Epidermal melanocyte (primary cell): Measurements from ENCODE around the gene PARD6B.
"Not testable (repeated sequence)": the region's sequence is repeated elsewhere in the genome, so short reads cannot be mapped to it uniquely, and the experiment has no call there.

Experiments
- DNase-seq: peaks from one replicate; pipeline ENCODE4 v3.0.0; 2011; ENCODE audit warnings: low spot score; ENCODE audit not compliant: insufficient read length

Gene PARD6B

GRCh38 chr20:50746138-50746940 lies 15.0 kb downstream of the PARD6B start:
- DNase-seq = no peak

DNA sequence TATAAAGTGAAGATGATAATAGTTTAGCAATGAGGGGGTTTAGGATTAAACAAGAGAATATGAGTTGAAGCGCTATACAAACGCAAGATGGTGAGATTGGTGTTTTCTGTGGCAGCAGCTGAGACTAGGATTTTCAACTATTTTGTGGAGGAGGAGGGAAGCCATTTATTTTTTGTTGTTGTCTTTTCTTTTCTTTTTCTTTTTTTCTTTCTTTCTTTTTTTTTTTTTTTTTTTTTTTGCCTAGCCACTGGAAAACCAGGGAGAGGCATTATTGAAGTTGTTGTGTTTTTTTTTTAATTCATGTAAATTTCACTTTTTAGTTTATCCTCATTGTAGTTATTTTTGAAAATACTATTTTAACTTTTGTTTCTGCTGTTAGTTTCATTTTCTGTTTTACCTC lies 15.9 kb downstream of the PARD6B start:
- DNase-seq = no peak

- DNase-seq = no peak
These were observed 18.8 kb downstream of the PARD6B start for GRCh38 chr20:50750145-50750671.

DNA sequence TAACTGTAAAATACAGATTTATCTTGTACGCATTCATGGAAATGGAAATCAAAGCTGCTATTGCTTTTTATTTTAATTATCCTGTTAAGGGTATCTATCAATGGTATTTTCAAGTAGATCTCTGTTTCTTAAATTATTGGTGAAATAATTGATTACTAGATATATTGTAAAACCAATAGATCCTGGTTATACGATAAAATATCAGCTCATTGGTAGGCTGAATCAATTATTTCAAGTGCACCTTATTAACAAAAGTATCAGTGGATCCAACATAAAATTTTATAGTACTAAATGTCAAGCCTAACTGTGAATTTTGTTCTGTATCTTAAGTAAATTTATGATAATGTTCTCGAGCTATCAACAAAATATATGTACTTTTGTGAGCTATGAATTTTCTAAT lies 21.8 kb downstream of the PARD6B start:
- no peak for DNase-seq

DNA sequence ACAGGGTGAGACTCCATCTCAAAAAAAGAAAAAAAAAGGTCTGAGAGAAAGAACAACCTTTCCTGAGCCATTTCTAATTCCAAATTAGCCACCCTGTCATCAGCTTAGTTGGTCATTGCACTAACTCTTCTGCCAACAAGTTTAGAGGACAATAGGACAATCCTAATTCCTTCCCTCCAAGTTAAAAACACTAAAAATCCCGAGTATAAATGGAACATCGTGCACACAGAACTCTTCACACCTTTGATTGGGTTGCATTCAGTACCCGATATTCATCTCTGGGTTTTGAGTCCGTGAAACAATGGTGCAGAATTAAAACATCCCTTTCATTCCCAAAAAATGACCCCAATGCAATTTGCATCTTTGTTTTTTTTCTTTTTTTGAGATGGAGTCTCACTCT lies 23.0 kb downstream of the PARD6B start:
- no peak for DNase-seq

GRCh38 chr20:50756447-50756846 lies 25.1 kb downstream of the PARD6B start:
- no peak for DNase-seq

DNA sequence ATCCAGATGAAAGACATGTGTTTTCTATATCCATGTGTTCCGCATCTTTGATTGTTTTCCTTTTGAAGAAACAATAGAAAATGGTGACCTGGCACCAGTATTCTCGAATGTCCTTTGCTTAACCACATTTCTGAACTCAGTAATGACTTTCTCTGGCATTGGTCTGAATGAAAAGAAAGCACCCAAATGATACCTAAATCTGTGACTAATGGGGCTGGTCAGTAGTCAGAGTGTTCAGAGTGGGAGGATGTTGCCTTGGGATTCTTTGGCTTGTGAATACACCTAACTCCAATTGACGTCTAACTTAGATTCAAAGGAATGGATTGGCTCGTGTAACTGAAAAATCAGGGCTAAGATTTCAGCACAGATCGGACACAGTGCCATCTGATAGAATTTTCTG lies 27.1 kb downstream of the PARD6B start:
- no peak for DNase-seq

DNA sequence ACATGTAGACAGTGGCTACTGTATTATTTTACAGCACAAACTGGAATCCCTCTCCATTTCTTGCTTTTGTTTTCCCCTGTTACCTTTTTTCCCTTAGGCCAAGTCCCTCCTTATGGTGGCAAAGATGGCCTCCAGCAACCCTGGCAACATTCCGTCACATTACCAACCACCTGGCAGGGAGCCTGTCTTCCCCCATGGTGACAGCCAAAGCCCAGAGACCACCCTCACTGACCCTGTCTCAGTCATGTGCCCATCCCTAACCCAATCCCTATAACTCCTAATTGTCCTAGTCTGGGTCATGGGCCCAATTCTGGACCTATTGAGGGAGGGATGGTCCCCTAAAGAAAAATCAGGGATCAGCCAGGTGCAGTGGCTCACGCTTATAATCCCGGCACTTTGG lies 27.6 kb downstream of the PARD6B start:
- no peak for DNase-seq

- DNase-seq = no peak
These were observed 28.3 kb downstream of the PARD6B start for GRCh38 chr20:50759678-50760077.

DNA sequence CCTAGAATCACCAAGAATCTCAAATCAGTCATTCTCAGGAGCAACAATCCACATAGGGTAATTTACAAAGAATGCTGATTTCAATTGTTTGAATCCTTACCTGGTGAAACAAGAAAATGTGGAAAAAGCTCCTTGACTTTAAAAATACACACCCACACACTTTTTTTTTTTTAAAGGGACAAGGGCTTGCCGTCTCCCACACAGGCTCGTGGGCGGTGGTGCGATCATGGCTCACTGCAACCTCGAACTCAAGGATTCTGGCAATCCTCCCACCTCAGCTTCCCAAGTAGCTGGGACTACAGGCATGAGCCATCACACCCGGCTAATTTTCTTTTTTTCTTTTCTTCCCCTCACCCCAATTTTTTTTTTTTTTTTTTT lies 30.7 kb downstream of the PARD6B start:
- DNase-seq = no peak

- no peak for DNase-seq
These were observed 31.2 kb downstream of the PARD6B start for GRCh38 chr20:50762435-50763220.

GRCh38 chr20:50763550-50764458 lies 32.4 kb downstream of the PARD6B start:
- not testable (repeated sequence) for DNase-seq

- not testable (repeated sequence) for DNase-seq
These were observed 33.9 kb downstream of the PARD6B start for GRCh38 chr20:50765251-50765650.

GRCh38 chr20:50765674-50766073 lies 34.3 kb downstream of the PARD6B start:
- no peak for DNase-seq

GRCh38 chr20:50766955-50767809 lies 35.8 kb downstream of the PARD6B start:
- not testable (repeated sequence) for DNase-seq

DNA sequence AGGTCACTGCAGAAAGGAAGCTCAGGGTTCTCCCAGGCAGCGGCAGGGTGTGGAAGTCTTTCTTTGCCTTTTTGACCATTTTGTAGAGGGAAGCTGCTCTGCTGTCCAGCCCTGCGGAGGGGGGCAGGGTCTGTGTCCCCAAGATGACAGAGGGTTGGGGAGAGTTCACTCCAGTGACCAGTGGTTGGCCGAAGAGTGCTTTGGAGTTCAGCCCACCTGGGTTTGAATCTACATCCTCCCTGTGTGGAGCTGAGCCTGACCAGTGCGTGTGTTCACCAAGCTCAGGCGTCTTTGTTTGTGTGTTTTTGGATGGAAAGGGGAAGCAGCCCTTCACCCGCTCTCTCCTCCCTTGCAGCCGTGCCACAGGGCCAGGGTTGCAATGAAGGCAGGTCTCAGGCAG lies 37.6 kb downstream of the PARD6B start:
- not testable (repeated sequence) for DNase-seq

DNA sequence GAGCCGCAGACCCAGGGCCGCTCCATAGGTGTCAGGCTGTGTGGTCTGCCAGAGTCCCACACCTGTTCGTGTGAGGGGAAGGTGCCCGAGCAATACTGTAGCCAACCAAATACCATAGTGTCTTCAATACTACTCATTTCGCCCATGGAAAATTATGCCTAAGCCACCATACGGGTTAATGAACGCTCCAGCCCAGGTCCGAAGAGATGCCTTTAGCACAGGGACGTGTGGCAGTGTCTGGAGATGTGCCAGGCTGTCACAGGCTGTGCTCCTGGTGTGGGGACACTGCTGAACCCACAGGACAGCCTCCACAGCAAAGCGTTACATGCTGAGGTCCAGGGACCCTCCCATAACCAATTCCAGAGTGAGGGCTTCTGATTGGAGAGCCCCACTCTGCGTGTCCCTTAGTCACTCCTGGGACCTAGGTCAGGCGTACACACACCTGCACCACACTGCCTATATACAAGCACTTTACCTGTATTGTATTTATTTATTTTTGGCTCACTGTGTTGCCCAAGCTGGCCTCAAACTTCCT lies 38.2 kb downstream of the PARD6B start:
- DNase-seq = not testable (repeated sequence)

GRCh38 chr20:50771419-50772080 lies 40.2 kb downstream of the PARD6B start:
- not testable (repeated sequence) for DNase-seq

- DNase-seq = no peak
These were observed 41.2 kb downstream of the PARD6B start for GRCh38 chr20:50772420-50773185.
